ENCODE results near the gene CLEC2D. TPM values are rescaled to one million over a fixed set of nuclear protein-coding genes. Genes with fewer than 3 reads are reported as not detected.
"Not testable (repeated sequence)": the region's sequence is repeated elsewhere in the genome, so short reads cannot be mapped to it uniquely, and the experiment has no call there.

Gene CLEC2D
- polyA plus RNA-seq, 3 donors, result 11.5 to 29.8 (median 21.4) TPM

- no peak for DNase-seq
These were observed 30.5 kb downstream of the CLEC2D start for GRCh38 chr12:9699898-9700605.

DNA sequence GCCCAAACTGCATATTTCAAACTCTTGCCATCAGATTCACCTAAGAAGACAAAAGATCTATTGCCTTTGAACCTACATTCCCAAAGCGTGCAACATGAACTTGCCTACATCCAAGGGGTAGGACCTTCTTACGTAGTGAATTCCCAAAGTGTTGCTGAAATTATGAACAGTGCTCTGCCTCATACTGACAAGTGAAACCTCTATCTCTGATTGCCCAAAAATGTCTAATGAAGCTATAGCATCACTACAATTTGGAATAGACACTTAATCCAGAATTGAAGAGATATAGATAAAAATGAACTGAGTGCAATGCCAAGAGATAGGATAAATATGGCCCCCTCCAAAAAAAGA is 31.1 kb downstream of the CLEC2D start:
- no peak for DNase-seq

DNA sequence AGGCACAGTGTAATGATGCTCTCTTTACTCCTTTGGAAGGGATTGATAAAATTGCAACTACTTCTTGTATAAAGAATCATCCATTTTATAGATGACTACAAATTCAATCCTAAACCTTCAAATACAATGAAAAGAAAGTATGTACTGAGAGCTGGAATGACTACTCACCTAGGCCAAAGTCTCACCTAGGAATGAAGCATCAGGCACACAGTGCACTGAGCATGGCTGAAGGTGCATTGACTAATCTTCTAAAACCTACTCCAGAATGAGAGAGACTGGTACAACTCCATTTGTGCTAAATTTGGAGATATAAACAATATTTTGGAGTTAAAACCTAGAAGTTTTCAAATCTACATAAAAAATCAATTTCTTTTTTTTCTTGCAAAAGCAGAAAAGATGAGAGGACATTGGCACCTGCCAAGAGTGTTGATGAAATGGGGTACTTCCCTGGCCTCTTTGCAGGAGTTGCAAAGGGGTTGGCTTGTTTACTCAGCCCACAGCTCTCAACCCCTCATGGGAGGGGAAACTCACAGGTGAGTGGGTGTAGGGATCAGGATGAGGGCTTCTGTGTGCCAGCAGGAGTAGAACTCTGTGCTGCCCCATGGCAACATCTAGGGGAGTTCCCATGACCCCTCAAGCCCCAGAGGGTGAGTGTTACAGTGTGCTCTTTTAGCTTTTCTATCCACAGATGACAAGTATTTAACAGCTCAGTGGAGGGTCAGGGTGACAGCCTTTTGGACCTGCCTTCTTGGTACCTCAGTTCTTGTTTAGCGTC is 32.1 kb downstream of the CLEC2D start:
- DNase-seq, result no peak

- DNase-seq, result no peak
These were observed 32.7 kb downstream of the CLEC2D start for GRCh38 chr12:9702255-9702654.

DNA sequence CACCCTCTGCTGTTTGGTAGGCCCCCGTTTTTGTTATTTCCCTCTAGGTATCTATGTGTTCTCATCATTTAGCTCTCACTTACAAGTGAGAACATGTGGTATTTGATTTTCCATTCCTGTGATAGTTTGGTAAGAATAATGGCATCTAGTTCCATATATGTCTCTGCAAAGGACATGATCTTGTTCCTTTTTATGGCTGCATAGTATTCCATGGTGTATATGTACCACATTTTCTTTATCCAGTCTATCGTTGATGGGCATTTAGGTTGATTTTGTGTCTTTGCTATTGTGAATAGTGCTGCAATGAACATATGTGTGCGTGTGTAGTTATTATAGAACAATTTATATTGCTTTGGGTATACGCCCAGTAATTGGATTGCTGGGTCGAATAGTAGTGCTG is 35.0 kb downstream of the CLEC2D start:
- DNase-seq, result not testable (repeated sequence)

GRCh38 chr12:9706086-9706685 is 36.7 kb downstream of the CLEC2D start:
- DNase-seq, result no peak

DNA sequence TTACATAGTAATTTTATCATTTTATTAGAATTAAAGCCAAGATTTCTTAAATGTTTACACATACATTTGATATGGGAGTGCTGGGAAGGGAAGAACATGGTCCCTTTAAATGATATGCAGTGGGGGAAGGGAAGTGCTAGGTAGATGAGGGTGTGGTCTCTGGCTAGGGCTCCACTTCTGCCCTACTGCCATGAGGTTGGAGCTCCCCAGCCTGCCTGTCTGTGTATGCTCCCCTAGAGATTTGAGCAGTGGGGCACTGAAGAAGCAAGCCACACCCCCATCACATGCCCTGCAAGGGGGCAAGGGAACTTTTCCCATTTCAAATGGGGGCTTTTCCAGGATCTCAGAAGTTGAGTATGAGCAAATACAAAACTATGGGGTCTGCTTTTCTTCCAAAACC is 37.8 kb downstream of the CLEC2D start:
- no peak for DNase-seq

GRCh38 chr12:9707864-9708808 is 38.6 kb downstream of the CLEC2D start:
- DNase-seq, result peak; percentile 20

DNA sequence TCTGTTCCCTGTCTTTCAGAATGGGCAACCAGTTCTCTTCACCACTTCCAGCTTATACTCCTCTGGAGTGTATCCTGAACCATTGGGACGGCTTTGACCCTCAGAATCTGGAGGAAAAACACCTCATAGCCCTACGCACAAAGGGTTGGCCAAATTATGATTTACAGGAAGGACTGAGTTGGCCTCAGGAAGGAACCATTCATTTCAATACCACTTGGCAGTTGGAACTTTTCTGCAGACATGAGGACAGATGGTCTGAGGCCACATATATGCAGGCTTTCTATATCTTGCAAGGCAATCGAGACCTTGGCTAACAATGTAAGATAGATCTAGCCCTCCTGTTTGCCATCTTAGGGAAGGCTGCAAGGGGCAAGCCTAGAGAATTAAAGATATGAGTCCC is 39.3 kb downstream of the CLEC2D start:
- DNase-seq, result no peak

DNA sequence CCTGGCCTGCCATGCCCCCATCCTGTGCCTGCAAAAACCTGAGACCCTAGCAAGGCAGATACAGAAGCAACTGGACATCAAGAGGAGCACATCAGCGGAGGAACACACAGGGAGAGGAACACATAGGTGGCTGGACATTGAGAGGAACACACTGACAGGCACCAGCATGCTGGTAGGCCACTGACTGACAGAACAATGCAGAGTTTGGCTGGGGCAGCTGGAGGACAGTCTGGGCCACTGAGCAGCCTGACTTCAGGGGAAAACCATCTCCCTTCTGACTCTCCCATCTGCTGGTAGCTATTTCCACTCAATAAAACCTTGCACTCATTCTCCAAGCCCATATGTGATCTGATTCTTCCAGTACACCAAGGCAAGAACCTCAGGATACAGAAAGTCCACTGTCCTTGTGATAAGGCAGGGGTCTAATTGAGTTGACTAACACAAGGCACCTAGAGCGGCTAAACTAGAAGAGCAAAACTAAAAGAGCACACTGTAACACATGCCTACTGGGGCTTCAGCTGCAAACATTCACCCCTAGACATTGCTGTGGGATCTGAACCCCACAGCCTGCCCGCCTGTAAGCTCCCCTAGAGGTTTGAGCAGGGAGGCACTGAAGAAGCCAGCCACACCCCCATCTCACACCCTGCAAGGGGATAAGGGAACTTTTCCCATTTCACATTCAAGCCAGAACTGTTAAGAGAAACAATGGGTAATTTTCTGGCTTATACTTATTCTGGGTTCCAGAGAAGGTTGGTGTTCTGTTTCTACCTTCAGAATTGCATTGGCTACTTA is 41.3 kb downstream of the CLEC2D start:
- no peak for DNase-seq

DNA sequence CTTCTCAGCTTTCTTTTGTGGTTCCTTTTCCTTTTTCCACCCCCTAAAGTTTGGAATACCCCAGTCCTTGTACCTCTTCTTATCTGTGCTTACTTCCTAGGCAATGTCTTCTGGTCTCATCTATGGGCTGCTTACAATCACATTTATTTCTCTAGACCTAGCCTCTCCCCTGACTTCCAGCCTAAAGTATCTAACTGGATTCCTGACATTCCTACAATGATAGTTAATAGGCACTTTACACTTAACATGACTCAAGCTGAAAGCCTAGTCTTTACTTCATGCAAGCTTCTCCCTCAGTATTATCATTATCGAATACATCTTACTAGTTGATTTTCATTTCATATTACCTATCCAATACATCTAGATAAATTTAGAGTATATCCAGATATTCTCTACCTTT is 42.2 kb downstream of the CLEC2D start:
- DNase-seq, result no peak

DNA sequence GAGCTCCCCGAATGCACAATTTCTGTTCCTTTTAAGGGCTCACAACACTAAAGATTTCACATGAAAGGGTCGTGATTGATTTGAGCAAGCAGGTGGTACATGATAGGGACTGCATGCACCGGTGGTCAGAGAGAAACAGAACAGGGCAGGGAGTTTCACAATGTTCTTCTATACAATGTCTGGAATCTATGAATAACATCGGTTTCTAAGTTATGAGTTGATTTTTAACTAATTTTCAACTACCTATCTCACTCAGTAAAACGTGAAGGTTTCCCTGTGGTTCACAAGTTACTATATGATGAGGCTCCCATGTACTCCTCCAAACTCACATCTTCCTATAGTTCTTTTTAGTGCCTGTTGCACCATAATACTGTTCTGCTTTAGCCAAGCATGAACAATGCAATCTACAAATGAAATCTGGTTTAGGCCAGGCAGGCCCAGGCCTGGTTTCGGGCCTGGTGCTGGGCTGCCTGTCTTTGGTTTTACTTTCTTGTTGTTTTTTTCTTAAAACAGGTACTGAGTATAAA is 43.6 kb downstream of the CLEC2D start:
- not testable (repeated sequence) for DNase-seq

GRCh38 chr12:9717070-9717925 is 47.8 kb downstream of the CLEC2D start:
- no peak for DNase-seq

DNA sequence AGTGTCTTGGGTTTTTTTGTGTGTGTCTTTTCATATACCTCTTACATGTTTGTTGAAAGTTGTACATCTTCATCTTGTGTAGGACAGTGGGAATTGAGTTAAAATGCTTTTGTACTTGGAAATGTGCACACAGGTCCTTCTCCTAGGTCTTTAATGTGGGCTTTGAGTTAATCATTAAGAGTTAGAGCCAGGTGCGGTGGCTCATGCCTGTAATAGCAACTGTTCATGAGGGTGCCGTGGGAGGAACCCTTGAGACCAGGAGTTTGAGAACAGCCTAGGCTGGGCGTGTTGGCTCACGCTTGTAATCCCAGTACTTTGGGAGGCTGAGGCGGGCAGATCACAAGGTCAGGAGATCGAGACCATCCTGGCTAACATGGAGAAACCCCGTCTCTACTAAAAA is 49.5 kb downstream of the CLEC2D start:
- DNase-seq, result no peak

DNA sequence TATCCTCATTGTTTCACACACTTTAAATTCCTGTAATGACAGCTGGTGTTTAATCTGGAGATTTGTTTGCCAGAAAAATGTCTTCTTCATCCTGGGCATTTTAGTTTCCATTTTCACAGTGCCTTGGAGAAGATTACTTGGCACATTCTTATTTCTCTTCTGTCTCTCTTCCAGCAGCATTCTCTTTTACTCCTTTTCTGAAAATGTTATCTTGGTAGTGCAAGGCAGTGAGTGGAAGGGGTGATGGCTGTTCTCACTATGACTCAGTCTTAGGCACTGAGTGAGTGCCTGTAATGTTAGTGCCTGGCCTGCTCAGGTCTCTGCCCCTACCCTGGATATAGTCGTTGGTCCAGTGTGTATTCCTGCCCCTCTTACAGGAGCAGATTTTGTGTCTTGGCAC is 50.3 kb downstream of the CLEC2D start:
- no peak for DNase-seq

DNA sequence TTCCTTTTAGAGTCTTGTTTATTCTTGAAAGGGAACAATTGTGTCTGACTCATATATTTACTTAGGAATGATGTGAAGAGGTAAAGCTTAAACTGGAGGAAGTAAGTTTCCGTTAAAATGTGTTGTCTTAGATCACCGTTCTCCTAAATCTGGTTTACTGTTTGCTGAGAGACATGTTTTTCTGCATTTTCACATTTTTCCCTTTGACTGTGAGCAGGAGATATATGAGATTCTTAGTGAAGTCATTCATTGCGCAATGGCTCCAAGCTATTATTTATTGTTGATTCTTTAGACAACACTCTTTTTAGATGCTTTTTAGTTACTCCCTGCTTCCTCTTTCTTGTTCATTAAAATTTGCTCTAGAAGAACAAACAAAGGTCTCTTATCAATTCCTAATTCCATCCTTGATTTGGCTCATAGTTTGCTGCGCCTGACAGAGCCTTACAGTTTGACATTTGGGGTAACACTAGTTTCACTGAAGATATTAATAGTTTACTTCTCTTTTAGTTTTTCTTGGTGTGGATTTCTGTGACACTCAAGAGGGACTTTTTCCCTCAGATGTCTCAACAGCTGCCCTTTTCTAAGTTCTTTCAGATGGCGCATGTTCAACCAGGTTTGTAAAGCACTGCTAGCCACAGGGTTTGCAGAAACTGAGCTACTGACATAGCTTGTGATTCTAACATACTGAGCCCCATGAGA is 52.0 kb downstream of the CLEC2D start:
- DNase-seq, result no peak

GRCh38 chr12:9724023-9724422 is 54.5 kb downstream of the CLEC2D start:
- DNase-seq, result no peak

GRCh38 chr12:9725213-9725870 is 55.8 kb downstream of the CLEC2D start:
- no peak for DNase-seq

GRCh38 chr12:9727813-9728212 is 58.3 kb downstream of the CLEC2D start:
- DNase-seq, result no peak

Measured in renal pelvis (tissue), 4 donors.